ENCODE data around the gene TLR4. TPM values are rescaled to one million over a fixed set of nuclear protein-coding genes. Genes with fewer than 3 reads are reported as not detected.

TLR4 gene
- total and polyA plus RNA-seq, 2 experiments from 2014 or later: 5.1 to 11.9 TPM

- H3K79me2 ChIP-seq (ENCODE audit: insufficient read depth): no peaks in the 10 kb centered on the region
- H3K9ac ChIP-seq: no peak overlapping the region
- in situ Hi-C loops (cut with MboI): no loop called here
- DNase-seq: no peak
- peaks cover 14% of the 10 kb centered on the region for H3K27me3 ChIP-seq (replicated peaks; ENCODE audit: insufficient read depth)
- H3K4me3 ChIP-seq: no peak overlapping the region
- H3K36me3 ChIP-seq (ENCODE audit: low read depth): no peaks in the 10 kb centered on the region
- no peaks in the 10 kb centered on the region for H3K9me3 ChIP-seq (ENCODE audit: low read depth)
- H3K27ac ChIP-seq: no peak overlapping the region
- TF ChIP-seq EZH2 (IDR thresholded peaks at IDR 0.05; ENCODE audit: insufficient read depth, poor library complexity, severe bottlenecking) (no peak), EZH2phosphoT487 (IDR thresholded peaks at IDR 0.05; ENCODE audit: insufficient read depth, low read depth) (no peak)
- H4K20me1 ChIP-seq (ENCODE audit: insufficient read depth): no peaks in the 10 kb centered on the region
- no peak overlapping the region for H2AFZ ChIP-seq
- no peak overlapping the region for H3K4me2 ChIP-seq (ENCODE audit: unreplicated experiment)
- 94 to 99% methylated on average over 4 of the region's 4 CpGs for WGBS, 2 experiments (ENCODE audit: low coverage in 1 of 2, low lambda C conversion rate in 2 of 2, missing lambda C conversion rate in 2 of 2)
- H3K9me2 ChIP-seq (ENCODE audit: insufficient read depth): no peaks in the 10 kb centered on the region
- no peaks in the 10 kb centered on the region for H3K4me1 ChIP-seq (ENCODE audit: insufficient read depth)
- H3F3A ChIP-seq (ENCODE audit: insufficient read depth): no peaks in the 10 kb centered on the region
Measured at GRCh38 chr9:117746263-117746662, 42.1 kb downstream of the TLR4 start.

- no peak overlapping the region for H3K4me3 ChIP-seq
- no peak overlapping the region for H2AFZ ChIP-seq
- H3K27ac ChIP-seq: no peak overlapping the region
- H3K4me1 ChIP-seq (ENCODE audit: insufficient read depth): no peaks in the 10 kb centered on the region
- no peaks in the 10 kb centered on the region for H3F3A ChIP-seq (ENCODE audit: insufficient read depth)
- TF ChIP-seq EZH2phosphoT487 (IDR thresholded peaks at IDR 0.05; ENCODE audit: insufficient read depth, low read depth) (no peak), EZH2 (IDR thresholded peaks at IDR 0.05; ENCODE audit: insufficient read depth, poor library complexity, severe bottlenecking) (no peak)
- in situ Hi-C loops (cut with MboI): no loop called here
- H3K9me2 ChIP-seq (ENCODE audit: insufficient read depth): no peaks in the 10 kb centered on the region
- H3K9me3 ChIP-seq (ENCODE audit: low read depth): no peaks in the 10 kb centered on the region
- no peak for DNase-seq
- no peaks in the 10 kb centered on the region for H3K79me2 ChIP-seq (ENCODE audit: insufficient read depth)
- WGBS, 2 experiments (ENCODE audit: low coverage in 1 of 2, low lambda C conversion rate in 2 of 2, missing lambda C conversion rate in 2 of 2): 69 to 70% methylated on average over 5 of the region's 5 CpGs
- no peak overlapping the region for H3K4me2 ChIP-seq (ENCODE audit: unreplicated experiment)
- H4K20me1 ChIP-seq (ENCODE audit: insufficient read depth): no peaks in the 10 kb centered on the region
- peaks cover 14% of the 10 kb centered on the region for H3K27me3 ChIP-seq (replicated peaks; ENCODE audit: insufficient read depth)
- H3K9ac ChIP-seq: no peak overlapping the region
- no peaks in the 10 kb centered on the region for H3K36me3 ChIP-seq (ENCODE audit: low read depth)
Measured at GRCh38 chr9:117747386-117747970, 43.3 kb downstream of the TLR4 start.

- Histone ChIP-seq H3K9me3 (ENCODE audit: low read depth) (no peaks in the 10 kb centered on the region), H3K4me3 (no peak overlapping the region), H4K20me1 (ENCODE audit: insufficient read depth) (no peaks in the 10 kb centered on the region), H3K4me2 (ENCODE audit: unreplicated experiment) (no peak overlapping the region), H3K27ac (no peak overlapping the region), H3K79me2 (ENCODE audit: insufficient read depth) (no peaks in the 10 kb centered on the region), H3K36me3 (ENCODE audit: low read depth) (no peaks in the 10 kb centered on the region), H3K27me3 (replicated peaks; ENCODE audit: insufficient read depth) (peaks cover 6% of the 10 kb centered on the region; the same call in 1 of the 2 replicates), H3F3A (ENCODE audit: insufficient read depth) (no peaks in the 10 kb centered on the region), H3K4me1 (ENCODE audit: insufficient read depth) (no peaks in the 10 kb centered on the region), H3K9ac (no peak overlapping the region), H2AFZ (no peak overlapping the region), H3K9me2 (ENCODE audit: insufficient read depth) (no peaks in the 10 kb centered on the region)
- WGBS, 2 experiments (ENCODE audit: low coverage in 1 of 2, low lambda C conversion rate in 2 of 2, missing lambda C conversion rate in 2 of 2): 88 to 95% methylated on average over 2 of the region's 2 CpGs
- in situ Hi-C loops (cut with MboI): no loop called here
- TF ChIP-seq EZH2phosphoT487 (IDR thresholded peaks at IDR 0.05; ENCODE audit: insufficient read depth, low read depth) (no peak), EZH2 (IDR thresholded peaks at IDR 0.05; ENCODE audit: insufficient read depth, poor library complexity, severe bottlenecking) (no peak)
- DNase-seq: no peak
Measured at GRCh38 chr9:117750401-117750800, 46.2 kb downstream of the TLR4 start.

- 79 to 86% methylated on average over 2 of the region's 2 CpGs for WGBS, 2 experiments (ENCODE audit: low coverage in 1 of 2, low lambda C conversion rate in 2 of 2, missing lambda C conversion rate in 2 of 2)
- TF ChIP-seq EZH2phosphoT487 (IDR thresholded peaks at IDR 0.05; ENCODE audit: insufficient read depth, low read depth): no peak
- no peak for TF ChIP-seq EZH2 (IDR thresholded peaks at IDR 0.05; ENCODE audit: insufficient read depth, poor library complexity, severe bottlenecking)
- in situ Hi-C loops (cut with MboI): no loop called here
Measured at GRCh38 chr9:117752894-117753293, 48.7 kb downstream of the TLR4 start.

More at GRCh38 chr9:117752894-117753293, 48.7 kb downstream of the TLR4 start:
- no peaks in the 10 kb centered on the region for H3K4me1 ChIP-seq (ENCODE audit: insufficient read depth)
- no peaks in the 10 kb centered on the region for H3F3A ChIP-seq (ENCODE audit: insufficient read depth)
- no peak overlapping the region for H3K9ac ChIP-seq
- no peaks in the 10 kb centered on the region for H4K20me1 ChIP-seq (ENCODE audit: insufficient read depth)
- 0 out of 2 replicates have a peak, but pooled peaks cover 4% of the 10 kb centered on the region for H3K27me3 ChIP-seq (replicated peaks; ENCODE audit: insufficient read depth)
- no peak for DNase-seq
- no peak overlapping the region for H3K4me2 ChIP-seq (ENCODE audit: unreplicated experiment)
- H3K27ac ChIP-seq: no peak overlapping the region
- H3K79me2 ChIP-seq (ENCODE audit: insufficient read depth): no peaks in the 10 kb centered on the region
- no peaks in the 10 kb centered on the region for H3K9me2 ChIP-seq (ENCODE audit: insufficient read depth)
- no peak overlapping the region for H3K4me3 ChIP-seq
- no peak overlapping the region for H2AFZ ChIP-seq
- no peaks in the 10 kb centered on the region for H3K9me3 ChIP-seq (ENCODE audit: low read depth)
- H3K36me3 ChIP-seq (ENCODE audit: low read depth): no peaks in the 10 kb centered on the region

All from GM23248 (cell line).